Pancreas (tissue), 10 donors: ENCODE results near the gene STOX2. TPM values are rescaled to one million over a fixed set of nuclear protein-coding genes. Genes with fewer than 3 reads are reported as not detected.
"Not testable (repeated sequence)": the region's sequence is repeated elsewhere in the genome, so short reads cannot be mapped to it uniquely, and the experiment has no call there.

ENCODE experiments used
- ATAC-seq, 4 donors: fragments of 200-7000 bp; cut with Tn5 transposase; one replicate each; pipeline versions ENCODE4 v1.8.0 to v1.9.1; 2020; ENCODE audit warnings: mild to moderate bottlenecking in 4 of 4, moderate library complexity in 4 of 4
- DNase-seq, 6 donors: peaks; one replicate each; pipeline ENCODE4 v3.0.0-alpha.2; 2020
- FAIRE-seq: peaks from 2 replicates; lab custom pipeline; 2012; peaks lifted over from hg19 to GRCh38; lab: Jason Lieb, UNC
- H3K27ac ChIP-seq, 4 donors: fragments of 200-600 bp; sonication (generic); 1 replicate in 3 of 4; 2 replicates in 1 of 4; pipeline versions ENCODE4 v1.5.0 to v1.8.0; 2020
- H3K27me3 ChIP-seq, 4 donors: fragments of 200-600 bp; one replicate each; pipeline ENCODE4 v1.8.0; 2021
- H3K36me3 ChIP-seq, 3 donors: fragments of 200-600 bp; sonication (generic) in 1 of 3; one replicate each; pipeline versions ENCODE4 v1.5.0 to v1.8.0; 2020 to 2021
- H3K4me1 ChIP-seq, 3 donors: fragments of 200-600 bp; one replicate each; pipeline ENCODE4 v1.8.0; 2021
- H3K4me3 ChIP-seq, 4 donors: fragments of 200-600 bp; sonication (generic) in 2 of 4; one replicate each; pipeline versions ENCODE4 v1.5.0 to v1.8.0; 2020 to 2021
- H3K9me3 ChIP-seq, 4 donors: fragments of 200-600 bp; one replicate each; pipeline ENCODE4 v1.8.0; 2021
- WGBS, 2 donors: extraction: QIAGEN DNeasy Blood & Tissue Kit; methylation state at CpG; one replicate each; pipeline ENCODE4 v1.1.7; 2013; 5-methylcytosine and 5-hydroxymethylcytosine counted together
- intact Hi-C, 3 donors: fragments of 100-400 bp; cut with DNase I; formaldehyde crosslinking; loops; one replicate each; pipeline versions ENCODE4 v1.11.1 to v1.14.2; 2022
- polyA plus RNA-seq, 2 donors: library from polyadenylated mRNA; stranded (reverse); fragments of 200-250 nt; gene quantifications; one replicate each; pipeline ENCODE4 v1.2.3, GENCODE V29; 2013
- total RNA-seq, 6 donors: library from RNA; stranded (reverse); fragmentation: NEBNext Ultra II Directional in 4 of 6; extraction: Animal tissue kit (Norgen Biotek cat#: 25700) in 4 of 6; gene quantifications; one replicate each; pipeline versions ENCODE4 v1.2.1 to v1.2.4, GENCODE V29; 2021 to 2023
- TF ChIP-seq, protein P1 (sequence below), 4 donors: fragments of 200-600 bp; sonication (generic) in 3 of 4; IDR thresholded peaks; one replicate each; pipeline versions ENCODE4 v1.5.0 to v1.8.0; 2021; ENCODE audit warnings: antibody characterized with exemption in 4 of 4
- donor health status: healthy with polysubstance abuse.
- donor health status: DM: no; HTN: no; CAD: no; lungs with moderate emphysema.
- donor health status: DM: no; HTN: no; CAD: no.
- donor health status: control.
- donor health status: control.
- donor health status: Bipolar disorder and iron deficiency.
- donor health status: DM: yes; HTN: yes; CAD: no.
- donor health status: DM: no; HTN: no; CAD: no.
- donor health status: DM: no; HTN: no; CAD: no.
- donor health status: DM: yes; HTN: yes; CAD: no.

The STOX2 gene
- total and polyA plus RNA-seq, 8 donors, result 3.5 to 11.9 (median 8.8) TPM

DNA sequence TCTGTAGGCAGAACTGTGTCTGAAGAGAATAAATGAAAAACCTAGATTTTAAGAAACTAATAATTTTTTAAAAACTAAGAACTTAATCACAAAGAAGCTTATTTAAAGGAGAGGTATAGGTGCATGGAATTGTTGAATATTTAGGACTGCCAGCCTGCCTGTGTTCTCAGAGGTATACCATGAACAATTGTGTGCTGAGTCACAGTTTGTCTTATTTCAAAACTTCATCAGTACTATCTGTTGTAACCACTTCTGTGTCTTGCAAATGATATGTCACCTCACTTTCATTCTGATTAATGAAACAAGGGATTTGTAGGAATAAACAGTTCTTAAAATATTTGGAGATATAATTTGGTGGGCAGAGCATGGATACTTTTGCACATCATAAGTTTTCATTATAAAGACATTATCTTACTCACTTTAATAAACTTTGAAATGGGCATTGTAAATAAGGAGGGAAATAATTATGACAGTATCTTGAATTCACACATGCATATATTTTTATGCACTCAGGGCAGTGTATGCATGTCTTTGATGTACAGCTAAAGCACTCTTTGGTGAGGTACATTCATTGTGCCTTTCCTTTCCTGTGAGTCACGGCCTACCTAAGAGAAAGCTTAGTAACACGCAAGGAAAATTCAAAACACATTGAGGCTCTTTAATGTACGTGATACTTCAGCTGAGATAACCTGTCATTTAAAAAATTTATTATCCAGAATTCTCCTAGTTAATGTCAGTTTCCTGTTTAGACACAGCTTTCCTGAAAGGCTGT is 31.7 kb downstream of the STOX2 start:
- intact Hi-C loops, result no loop called here
- no peaks in the 10 kb centered on the region for H3K27me3 ChIP-seq
- no peaks in the 10 kb centered on the region for H3K36me3 ChIP-seq
- H3K9me3 ChIP-seq, result no peaks in the 10 kb centered on the region
- FAIRE-seq (no peak), ATAC-seq (no peak), DNase-seq (no peak)
- H3K27ac ChIP-seq, result no peak overlapping the region
- WGBS, 2 donors, result 90 to 91% methylated on average over 3 of the region's 3 CpGs
- H3K4me1 ChIP-seq, result no peaks in the 10 kb centered on the region
- TF ChIP-seq, protein P1, sequence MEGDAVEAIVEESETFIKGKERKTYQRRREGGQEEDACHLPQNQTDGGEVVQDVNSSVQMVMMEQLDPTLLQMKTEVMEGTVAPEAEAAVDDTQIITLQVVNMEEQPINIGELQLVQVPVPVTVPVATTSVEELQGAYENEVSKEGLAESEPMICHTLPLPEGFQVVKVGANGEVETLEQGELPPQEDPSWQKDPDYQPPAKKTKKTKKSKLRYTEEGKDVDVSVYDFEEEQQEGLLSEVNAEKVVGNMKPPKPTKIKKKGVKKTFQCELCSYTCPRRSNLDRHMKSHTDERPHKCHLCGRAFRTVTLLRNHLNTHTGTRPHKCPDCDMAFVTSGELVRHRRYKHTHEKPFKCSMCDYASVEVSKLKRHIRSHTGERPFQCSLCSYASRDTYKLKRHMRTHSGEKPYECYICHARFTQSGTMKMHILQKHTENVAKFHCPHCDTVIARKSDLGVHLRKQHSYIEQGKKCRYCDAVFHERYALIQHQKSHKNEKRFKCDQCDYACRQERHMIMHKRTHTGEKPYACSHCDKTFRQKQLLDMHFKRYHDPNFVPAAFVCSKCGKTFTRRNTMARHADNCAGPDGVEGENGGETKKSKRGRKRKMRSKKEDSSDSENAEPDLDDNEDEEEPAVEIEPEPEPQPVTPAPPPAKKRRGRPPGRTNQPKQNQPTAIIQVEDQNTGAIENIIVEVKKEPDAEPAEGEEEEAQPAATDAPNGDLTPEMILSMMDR (IDR thresholded peaks at IDR 0.05), result no peak
- H3K4me3 ChIP-seq, result no peak overlapping the region

DNA sequence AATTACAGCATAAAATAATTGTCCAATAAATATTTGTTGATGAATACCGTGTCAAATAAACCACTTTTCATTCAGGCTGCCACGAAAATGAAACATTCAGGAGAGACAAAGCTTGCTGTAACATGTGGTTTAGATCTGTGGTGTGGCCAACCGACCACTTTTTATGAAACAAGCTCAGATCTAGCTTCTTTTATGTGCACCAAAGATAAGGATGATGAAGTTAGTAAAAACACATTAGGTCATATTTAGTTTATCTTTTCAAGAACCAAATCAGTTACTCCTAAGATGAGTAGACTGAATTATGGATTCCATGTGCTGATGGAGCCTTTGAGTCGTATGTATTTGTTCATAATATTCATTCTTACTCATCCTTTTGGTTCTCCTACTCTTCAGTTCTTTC is 35.8 kb downstream of the STOX2 start:
- ATAC-seq, result no peak
- intact Hi-C loops, result no loop called here
- DNase-seq, result no peak
- peak; percentile 45 for FAIRE-seq
- no peaks in the 10 kb centered on the region for H3K9me3 ChIP-seq
- H3K4me3 ChIP-seq, result no peak overlapping the region
- 47 to 57% methylated on average over 4 of the region's 4 CpGs for WGBS, 2 donors
- no peaks in the 10 kb centered on the region for H3K27me3 ChIP-seq
- TF ChIP-seq, protein P1 (IDR thresholded peaks at IDR 0.05), result no peak
- no peak overlapping the region for H3K27ac ChIP-seq
- H3K4me1 ChIP-seq, result no peaks in the 10 kb centered on the region
- no peaks in the 10 kb centered on the region for H3K36me3 ChIP-seq

DNA sequence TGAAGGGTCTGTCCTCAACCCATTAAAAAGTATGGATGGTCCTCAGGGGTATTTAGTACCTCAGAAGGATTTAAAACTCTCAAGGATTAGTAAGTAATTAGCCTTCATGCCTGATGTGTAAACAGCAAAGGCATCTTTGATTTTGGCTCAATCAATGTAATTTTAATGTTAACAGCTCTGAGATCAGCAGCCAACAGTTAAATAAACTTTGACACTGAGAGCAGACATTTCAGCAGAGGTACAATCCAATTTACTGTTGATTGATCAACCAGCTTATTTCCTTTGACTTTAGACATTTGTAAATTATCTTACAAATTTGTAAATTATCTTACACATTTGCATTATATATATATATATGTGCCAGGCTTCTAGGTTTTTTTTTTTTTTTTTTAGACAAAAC is 36.9 kb downstream of the STOX2 start:
- Histone ChIP-seq H3K36me3 (no peaks in the 10 kb centered on the region), H3K4me1 (no peaks in the 10 kb centered on the region), H3K9me3 (no peaks in the 10 kb centered on the region), H3K4me3 (no peak overlapping the region), H3K27me3 (no peaks in the 10 kb centered on the region), H3K27ac (no peak overlapping the region)
- FAIRE-seq (no peak), DNase-seq (no peak), ATAC-seq (no peak)
- TF ChIP-seq, protein P1 (IDR thresholded peaks at IDR 0.05), result no peak
- intact Hi-C loops, result no loop called here

DNA sequence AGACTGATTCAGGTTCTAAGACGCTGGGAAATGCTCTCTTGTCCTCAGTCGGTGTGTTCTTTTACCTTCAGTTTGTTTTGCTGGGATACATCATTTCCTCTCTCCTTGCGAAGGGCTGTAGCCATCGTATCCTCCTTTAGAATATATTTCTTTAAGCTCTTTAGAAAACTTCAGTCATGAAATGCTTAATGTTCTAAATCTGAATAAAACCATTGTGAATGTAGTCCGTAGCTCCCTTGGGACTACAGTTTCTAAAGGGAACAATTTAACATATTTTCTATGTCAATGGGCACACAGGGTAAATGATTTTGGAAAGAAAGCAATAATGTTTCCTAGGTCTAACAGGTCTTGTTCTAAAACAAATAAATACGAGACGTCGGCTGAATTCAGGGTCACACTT is 40.6 kb downstream of the STOX2 start:
- TF ChIP-seq, protein P1 (IDR thresholded peaks at IDR 0.05), result no peak
- 84 to 86% methylated on average over 8 of the region's 8 CpGs for WGBS, 2 donors
- FAIRE-seq, result no peak
- H3K36me3 ChIP-seq, result no peaks in the 10 kb centered on the region
- H3K4me3 ChIP-seq, result no peak overlapping the region
- intact Hi-C loops, result no loop called here
- no peak for DNase-seq
- H3K4me1 ChIP-seq, result no peaks in the 10 kb centered on the region
- ATAC-seq, result no peak
- no peaks in the 10 kb centered on the region for H3K9me3 ChIP-seq
- H3K27ac ChIP-seq, result no peak overlapping the region
- no peaks in the 10 kb centered on the region for H3K27me3 ChIP-seq

DNA sequence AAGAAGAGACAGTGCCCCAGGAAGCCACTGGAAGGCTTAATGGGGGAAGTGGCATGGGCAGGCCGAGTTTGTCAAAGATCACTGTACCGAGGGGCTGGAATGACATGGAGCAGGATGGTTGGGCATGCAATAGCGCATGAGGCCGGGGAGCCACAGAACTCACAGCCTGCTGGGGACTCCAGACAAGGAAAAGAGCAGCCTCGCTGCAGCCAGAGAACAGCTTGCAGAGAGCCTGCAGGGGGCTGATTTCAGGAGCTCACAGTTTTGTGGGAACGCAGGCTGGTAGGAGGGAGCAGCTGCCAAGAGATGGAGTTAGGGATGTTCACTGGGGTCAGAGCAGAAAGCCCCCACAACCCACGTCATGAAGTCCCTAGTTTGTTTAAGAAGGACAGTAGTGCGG is 45.4 kb downstream of the STOX2 start:
- 96 to 99% methylated on average over 8 of the region's 8 CpGs for WGBS, 2 donors
- FAIRE-seq, result no peak
- H3K36me3 ChIP-seq, result no peaks in the 10 kb centered on the region

GRCh38 chr4:183952652-183953051 is 47.5 kb downstream of the STOX2 start:
- intact Hi-C loops, H3K4me3 ChIP-seq, H3K9me3 ChIP-seq, FAIRE-seq, H3K27me3 ChIP-seq, DNase-seq, H3K36me3 ChIP-seq, H3K27ac ChIP-seq, ATAC-seq, H3K4me1 ChIP-seq: not testable (repeated sequence)
- 100% methylated on average over 1 of the region's 1 CpG for WGBS, 2 donors

More for the DNA sequence above, 45.4 kb downstream of the STOX2 start:
- Histone ChIP-seq H3K4me3 (no peak overlapping the region), H3K9me3 (no peaks in the 10 kb centered on the region), H3K4me1 (no peaks in the 10 kb centered on the region), H3K27ac (no peak overlapping the region), H3K27me3 (no peaks in the 10 kb centered on the region)
- DNase-seq, result no peak
- TF ChIP-seq, protein P1 (IDR thresholded peaks at IDR 0.05), result no peak
- intact Hi-C loops, result no loop called here
- no peak for ATAC-seq
